Left colon (tissue), 2 donors: ENCODE results near the gene FAM193A. TPM values are rescaled to one million over a fixed set of nuclear protein-coding genes. Genes with fewer than 3 reads are reported as not detected.
"Not testable (repeated sequence)": the region's sequence is repeated elsewhere in the genome, so short reads cannot be mapped to it uniquely, and the experiment has no call there.

ENCODE experiments used
- ATAC-seq: fragments of 200-7000 bp; cut with Tn5 transposase; one replicate; pipeline ENCODE4 v1.9.1; 2020; ENCODE audit warnings: mild to moderate bottlenecking, moderate library complexity
- DNase-seq, 2 donors: peaks; one replicate each; pipeline ENCODE4 v3.0.0-alpha.2; 2020
- intact Hi-C, 2 donors: fragments of 100-400 bp; cut with DNase I in 1 of 2; cut with micrococcal nuclease in 1 of 2; formaldehyde crosslinking; loops; one replicate each; pipeline versions ENCODE4 v1.11.2 to v1.14.0; 2022; cut with DNase I, micrococcal nuclease
- total RNA-seq, 2 donors: library from RNA; stranded (reverse); fragmentation: NEBNext Ultra II Directional; extraction: Animal tissue kit (Norgen Biotek cat#: 25700); gene quantifications; one replicate each; pipeline ENCODE4 v1.2.1, GENCODE V29; 2021
- donor health status: DM: no; HTN: no; CAD: no.
- donor health status: DM: yes; HTN: yes; CAD: no.

Gene FAM193A
- total RNA-seq, 2 donors from 2014 or later = 22.8 to 23.7 TPM

DNA sequence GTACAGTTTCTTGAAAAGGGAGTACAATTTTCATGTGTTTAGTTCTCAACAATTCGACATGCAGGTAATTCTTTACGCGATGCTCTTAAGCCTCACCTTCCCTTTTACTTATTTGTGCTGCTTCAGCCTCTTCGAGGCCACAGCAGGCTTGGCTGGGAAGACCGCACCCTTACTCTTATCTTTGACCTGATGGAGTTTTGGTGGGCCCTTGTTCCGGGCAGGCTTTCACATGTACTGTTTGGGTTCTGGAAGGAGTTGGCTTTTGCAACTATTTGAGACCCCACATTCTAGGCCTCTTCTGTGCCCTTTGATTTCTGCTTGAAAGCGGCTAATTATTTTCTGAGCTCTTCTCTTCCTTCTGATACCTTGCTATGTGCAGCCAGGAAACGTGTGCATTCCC is 60.2 kb downstream of the FAM193A start:
- ATAC-seq (no peak), DNase-seq (no peak)
- intact Hi-C loops = no loop called here

DNA sequence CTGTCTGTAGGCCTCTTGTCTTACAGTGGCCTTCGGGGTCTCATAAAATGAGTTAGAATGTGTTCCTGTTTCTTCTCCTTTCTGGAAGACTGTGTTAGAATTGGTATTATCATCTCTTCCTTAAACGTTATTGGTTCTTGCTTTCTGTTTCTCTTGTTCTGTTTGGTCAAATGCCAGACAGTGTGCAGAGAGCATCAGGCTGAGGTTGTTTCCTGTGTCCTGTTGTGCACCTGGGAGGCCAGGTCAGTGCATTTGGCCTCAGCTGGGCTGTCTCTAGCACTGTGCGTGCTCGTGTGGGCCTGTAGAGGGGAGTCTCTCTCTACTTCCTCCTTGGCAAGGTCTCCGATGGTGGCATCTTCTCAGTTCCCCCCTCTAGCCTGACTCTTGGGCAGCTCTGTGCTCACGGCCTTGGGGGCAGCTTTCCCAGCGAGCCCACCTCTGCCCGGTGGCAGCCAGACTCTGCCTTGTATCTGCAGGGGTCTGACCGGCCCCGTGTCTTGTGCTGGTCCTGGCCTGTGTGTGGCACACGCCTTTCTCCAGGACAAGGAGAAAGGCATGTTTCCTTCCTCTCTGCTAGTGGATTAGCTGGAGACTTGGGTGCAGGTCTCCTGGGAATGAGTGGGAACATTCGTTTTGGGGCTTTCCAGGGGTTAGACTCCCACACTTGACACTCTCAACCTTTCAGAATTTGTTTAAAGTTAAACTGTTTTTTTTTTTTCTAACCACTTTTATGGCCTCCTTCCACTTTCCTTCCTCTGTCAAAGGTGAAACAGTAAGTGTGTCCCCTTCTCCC is 62.3 kb downstream of the FAM193A start:
- intact Hi-C loops = no loop called here
- peak; percentile 16 for ATAC-seq
- peak in 1 of 2 donors; percentile 18 for DNase-seq

DNA sequence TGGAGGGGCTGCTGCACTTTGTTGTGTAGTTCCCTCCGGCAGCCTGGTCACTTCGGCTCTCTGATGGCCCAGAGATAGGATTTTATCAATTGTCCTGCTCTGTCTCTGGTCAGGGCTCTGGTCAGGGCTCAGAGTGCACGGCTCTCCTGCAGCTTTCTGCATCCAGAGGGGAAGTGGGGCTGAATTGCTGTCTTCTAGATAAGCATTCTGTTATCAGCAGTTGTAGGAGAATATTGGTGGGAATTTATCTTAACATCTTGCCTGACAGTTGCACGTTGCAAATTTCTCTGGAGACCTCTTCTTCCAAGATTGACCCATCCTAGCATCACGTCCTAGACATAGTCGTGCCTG is 62.8 kb downstream of the FAM193A start:
- no peak for ATAC-seq
- intact Hi-C loops = no loop called here
- DNase-seq = no peak

DNA sequence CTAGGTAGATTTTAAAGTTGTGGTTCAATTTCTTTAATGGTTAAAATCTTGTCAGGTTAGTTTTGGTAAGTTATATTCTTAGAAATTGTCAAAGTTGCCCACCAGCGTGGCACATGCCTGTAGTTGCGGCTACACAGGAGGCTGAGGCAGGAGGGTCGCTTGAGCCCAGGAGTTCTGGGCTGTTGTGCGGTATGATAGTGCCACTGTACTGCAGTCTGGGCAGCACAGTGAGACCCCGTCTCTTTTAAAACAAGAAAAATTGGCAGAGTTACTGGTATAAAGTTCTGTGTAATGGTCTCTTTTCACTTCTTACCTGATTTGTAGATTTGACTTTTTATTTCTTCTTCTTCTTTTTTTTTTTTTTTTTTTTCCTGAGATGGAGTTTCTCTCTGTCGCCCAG is 64.4 kb downstream of the FAM193A start:
- DNase-seq (no peak), ATAC-seq (no peak)
- intact Hi-C loops = no loop called here

DNA sequence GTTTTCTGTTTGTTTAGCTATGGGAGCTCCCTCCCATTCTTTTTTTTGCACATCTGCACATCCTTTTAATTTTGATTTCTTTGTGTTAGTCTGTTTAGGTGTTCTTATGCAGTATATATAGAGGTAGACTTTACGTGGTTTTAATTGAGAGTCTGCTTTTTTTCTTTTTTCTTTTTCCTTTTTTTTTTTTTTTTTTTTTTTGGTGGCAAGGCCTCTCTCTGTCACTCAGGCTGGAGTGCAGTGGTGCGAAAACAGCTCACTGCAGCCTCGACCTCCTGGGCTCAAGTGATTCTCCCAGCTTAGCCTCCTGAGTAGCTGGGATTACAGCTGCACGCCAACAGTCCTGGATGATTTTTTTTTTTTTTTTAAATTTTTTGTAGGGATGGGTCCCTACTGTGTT is 68.2 kb downstream of the FAM193A start:
- ATAC-seq (no peak), DNase-seq (no peak)
- intact Hi-C loops = no loop called here

DNA sequence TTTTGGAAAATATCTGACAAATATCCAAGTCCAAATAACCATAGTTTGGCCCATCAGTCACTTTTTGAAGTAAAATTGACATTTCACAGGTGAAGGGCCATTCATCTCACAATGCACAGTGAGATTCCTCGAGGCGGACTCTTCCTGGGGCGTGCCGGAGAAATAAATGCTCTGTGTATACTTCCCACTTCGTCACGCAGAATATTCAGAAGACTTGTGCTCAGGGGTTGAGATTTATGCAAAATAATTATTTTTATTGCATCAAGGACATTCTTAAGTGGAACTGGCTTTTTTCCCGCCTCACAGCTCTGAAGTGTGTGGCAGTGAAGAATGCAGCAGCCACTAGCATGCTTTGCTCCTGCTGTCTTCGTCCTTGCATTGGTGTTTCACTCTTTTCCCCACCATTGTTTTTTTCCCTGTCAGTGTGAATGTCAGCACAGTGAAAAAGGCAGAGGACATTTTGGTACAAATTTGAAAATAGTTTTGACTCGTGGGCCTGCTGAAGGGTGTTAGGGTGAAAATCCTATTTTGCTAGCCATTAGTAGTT is 70.6 kb downstream of the FAM193A start:
- ATAC-seq (no peak), DNase-seq (no peak)
- intact Hi-C loops = no loop called here

DNA sequence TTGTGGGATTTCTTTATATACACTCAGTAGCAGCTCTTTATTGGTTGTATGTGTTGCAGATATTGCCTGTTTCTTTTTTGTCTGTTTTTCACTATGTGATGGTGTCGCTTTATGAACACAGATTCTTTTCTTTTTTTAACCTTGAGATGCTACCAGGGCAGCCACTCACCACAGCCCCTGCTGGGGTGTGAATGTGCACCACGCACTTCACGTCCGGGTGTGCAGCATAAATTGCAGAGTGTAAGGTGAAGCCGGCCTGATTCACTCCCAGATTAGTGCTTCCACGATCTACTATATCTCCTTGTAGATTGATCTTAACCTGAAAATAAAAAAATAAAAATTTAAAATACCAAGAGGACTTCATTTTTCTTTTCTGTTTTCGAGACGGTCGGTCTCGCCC is 71.4 kb downstream of the FAM193A start:
- DNase-seq = no peak
- intact Hi-C loops = no loop called here
- no peak for ATAC-seq

DNA sequence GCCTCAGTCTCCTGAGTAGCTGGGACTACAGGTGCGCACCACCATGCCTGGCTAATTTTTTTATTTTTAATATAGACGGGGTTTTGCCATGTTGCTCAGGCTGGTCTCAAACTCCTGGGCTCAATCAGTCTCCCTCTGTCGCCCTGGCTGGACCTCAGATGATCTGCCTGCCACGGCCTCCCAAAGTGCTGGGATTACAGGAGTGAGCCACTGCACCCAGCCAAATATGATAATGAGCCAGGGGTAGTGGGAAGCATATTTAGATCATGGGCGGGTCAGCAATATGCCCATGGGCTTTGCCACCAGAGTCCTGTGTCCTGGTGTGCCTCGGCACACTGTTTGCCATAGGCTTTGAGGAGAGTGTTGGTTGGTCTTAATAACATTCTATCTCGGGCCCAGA is 71.8 kb downstream of the FAM193A start:
- ATAC-seq (no peak), DNase-seq (no peak)
- intact Hi-C loops = no loop called here

DNA sequence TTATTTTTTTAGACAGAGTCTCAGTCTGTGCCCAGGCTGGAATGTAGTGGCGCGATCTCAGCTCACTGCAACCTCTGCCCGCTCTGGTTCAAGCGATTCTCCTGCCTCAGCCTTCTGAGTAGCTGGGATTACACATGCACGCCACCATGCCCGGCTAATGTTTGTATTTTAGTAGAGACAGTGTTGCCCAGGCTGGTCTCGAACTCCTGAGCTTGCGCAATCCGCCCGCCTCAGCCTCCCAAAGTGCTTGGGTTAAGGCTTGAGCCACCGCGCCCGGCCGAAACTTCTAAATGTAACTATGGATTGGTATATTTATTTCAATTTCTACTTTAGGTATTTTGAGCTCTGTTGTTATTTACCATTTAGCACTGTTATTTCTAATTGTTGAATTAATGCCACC is 79.4 kb downstream of the FAM193A start:
- DNase-seq (no peak), ATAC-seq (no peak)
- intact Hi-C loops = no loop called here

DNA sequence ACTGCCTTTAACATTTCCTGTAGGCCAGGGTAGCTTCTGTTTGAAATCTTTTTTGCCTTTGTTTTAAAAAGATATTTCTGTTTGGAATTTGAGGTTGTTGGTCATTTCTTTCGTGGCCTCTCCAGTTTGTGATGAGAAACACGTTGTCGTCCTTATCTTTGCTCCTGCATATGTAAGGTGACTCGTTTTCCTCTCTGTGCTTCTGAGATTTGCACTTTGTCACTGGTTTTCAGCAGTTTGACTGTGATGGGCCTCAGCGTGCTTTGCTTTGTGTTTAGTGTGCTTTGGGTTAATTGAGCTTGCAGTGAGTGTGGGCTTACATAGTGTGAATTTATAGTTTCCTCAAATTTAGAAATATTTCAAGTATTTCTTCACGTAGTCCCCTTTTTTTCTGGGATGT is 81.5 kb downstream of the FAM193A start:
- ATAC-seq (no peak), DNase-seq (no peak)
- intact Hi-C loops = no loop called here

DNA sequence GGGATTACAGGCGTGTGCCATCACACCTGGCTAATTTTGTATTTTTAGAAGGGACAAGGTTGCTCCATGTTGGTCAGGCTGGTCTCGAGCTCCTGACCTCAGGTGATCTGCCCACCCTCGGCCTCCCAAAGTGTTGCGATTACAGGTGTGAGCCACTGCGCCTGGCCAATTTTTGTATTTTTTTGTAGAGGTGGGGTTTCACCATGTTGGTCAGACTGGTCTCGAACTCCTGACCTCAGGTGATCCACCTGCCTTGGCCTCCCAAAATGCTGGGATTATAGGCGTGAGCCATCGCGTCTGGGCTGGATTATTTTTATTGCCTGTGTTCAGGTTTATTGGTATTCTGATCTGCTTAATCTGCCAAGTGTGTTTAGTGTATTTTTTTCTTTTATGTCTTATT is 82.3 kb downstream of the FAM193A start:
- intact Hi-C loops, DNase-seq, ATAC-seq: not testable (repeated sequence)

DNA sequence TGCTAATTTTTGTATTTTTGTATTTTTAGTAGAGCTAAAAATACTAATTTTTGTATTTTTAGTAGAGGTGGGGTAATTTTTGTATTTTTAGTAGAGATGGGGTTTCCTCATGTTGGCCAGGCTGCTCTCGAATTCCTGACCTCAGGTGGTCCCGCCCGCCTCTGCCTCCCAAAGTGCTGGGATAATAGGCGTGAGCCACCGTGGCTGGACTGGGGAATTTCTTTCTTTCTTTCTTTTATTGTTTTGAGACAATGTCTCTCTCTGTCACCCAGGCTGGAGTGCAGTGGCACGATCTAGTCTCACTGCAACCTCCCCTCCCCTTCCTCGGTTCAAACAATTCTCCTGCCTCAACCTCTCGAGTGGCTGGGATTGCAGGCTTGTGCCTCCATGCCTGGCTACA is 83.0 kb downstream of the FAM193A start:
- no peak for ATAC-seq
- intact Hi-C loops = no loop called here
- DNase-seq = no peak

DNA sequence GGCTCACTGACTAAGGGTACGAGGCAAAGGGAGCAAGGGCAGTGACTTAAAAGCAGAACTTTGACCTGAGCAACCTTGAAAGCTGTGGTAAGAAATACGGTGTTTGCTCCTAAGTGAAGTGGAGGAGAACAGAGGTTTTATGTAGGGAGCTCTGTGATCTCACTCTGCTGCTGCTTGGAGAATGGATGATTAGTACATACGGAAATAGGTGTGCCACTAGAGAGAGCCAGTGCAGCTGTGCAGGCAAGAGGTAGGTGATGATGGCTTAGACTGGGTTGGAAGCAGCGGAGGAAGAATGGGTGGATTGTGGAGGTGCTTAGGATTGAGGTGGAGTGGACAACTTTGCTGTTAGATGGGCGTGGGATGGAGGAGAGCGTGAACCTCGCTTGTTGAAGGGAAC is 85.0 kb downstream of the FAM193A start:
- intact Hi-C loops = no loop called here
- ATAC-seq = peak; percentile 32
- no peak for DNase-seq

DNA sequence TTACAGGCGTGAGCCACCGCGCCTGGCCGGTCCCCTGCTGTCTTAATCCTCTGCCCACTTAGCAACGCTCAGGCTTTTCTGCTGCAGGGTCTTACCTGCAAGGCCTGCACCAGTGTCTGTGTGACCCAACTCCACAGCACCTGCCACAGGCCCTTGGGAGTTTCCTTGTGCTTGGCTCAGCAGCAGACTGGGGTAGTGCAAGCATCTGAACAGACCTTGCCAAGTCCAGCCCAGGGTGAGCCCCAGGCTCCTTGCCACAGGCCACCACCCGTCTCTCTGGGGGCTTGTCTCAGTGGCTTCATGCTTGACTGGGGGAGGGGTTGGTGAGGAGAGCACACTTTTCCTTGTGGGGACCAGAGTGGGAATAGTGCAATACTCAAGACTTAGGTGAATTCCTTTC is 87.0 kb downstream of the FAM193A start:
- DNase-seq (no peak), ATAC-seq (no peak)
- intact Hi-C loops = no loop called here

DNA sequence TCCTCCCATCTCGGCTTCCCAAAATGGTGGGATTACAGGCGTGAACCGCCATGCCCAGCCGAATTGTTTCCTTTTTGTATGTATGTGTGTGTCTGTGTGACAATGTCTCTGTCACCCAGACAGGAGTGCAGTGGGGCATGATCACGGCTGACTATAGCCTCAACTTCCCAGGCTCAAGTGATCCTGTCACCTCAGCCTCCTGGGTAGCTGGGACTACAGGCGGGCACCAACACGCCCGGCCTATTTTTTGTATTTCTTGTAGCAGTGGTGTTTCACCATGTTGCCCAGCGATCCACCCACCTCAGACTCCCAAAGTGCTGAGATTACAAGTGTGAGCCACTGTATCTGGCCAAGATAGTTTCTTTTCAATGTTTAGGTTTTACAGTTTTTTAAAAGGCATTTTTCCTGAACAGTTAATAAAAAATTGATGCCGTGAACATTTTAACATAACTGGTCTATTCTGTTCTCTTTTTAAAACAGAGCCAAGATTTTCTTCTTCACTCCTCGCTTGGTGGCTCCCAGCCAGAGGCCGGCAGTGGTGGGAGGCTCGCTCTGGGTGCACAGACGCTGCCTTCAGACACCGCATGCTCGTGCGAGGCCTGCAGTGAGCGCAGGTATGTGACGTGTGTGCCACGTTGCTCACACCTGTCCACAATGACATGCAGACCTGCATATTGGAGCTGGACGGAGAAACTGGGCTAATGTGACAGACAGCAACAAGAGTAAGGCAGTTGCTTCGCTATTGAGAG is 88.5 kb downstream of the FAM193A start:
- DNase-seq = no peak
- ATAC-seq = no peak
- intact Hi-C loops = no loop called here

DNA sequence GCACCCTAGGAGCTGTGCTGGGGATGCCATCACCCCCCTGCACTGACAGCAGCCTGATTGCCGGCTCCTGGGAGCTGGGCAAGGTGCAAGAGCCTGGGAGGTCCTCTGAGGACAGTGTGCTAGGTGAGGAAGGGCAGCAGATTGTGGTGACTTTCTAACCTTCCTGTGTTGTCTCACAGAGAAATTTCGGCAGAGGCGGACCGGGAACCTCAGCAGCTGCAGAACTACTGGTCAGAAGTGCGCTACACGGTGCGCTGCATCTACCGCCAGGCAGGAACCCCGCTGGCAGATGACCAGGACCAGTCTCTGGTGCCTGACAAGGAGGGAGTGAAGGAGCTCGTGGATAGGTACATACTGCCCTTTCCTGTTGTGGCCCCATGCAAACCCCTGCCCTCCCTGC is 89.8 kb downstream of the FAM193A start:
- intact Hi-C loops = no loop called here
- DNase-seq (no peak), ATAC-seq (no peak)

DNA sequence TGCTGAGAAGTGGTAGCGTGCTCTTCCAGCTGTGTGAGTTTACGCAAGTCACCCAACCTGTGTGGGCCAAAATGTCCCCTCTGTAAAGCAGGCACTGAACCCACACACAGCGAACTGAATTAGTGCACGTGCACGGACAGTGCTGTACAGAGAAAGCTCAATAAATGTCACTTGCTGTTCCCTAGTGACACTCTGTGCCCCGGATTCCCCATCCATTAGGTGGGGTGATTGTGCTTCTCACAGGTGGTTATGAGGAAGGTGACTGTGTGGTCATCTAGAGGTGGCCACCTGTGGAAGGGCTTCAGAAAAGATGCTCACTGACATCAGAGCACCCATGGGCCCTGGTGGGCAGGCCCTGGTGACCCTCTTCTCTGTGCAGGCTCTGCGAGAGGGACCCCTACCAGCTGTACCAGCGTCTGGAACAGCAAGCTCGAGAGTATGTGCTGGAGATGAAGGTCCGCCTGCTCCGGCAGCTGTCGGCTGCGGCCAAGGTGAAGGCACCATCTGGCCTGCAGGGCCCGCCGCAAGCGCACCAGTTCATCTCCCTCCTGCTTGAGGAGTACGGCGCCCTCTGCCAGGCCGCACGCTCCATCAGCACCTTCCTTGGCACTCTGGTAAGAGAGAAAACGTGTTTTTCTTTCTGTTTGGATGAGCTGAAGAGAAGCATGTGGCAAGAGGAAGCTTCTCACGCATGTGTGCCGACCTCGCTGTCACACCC is 94.3 kb downstream of the FAM193A start:
- ATAC-seq (no peak), DNase-seq (no peak)
- intact Hi-C loops = no loop called here

DNA sequence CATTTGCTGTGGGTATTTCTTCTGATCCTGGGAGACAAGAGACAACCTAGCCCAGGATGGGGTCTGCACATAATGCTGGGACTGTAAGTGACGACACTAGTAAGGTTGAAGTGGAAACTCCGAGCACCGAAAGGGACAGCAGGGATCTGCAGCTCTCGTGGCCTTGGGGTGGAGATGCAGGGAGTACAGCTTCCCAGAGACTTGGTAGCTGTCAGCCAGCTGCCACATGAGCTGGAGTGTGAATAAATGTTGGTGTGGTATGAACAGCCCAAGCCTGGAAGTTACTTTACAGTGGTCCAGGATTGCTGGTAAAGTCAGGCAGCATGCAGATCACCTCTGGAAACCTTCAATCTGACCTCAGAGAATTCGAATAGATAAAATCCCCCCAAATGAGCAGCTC is 97.6 kb downstream of the FAM193A start:
- no peak for ATAC-seq
- DNase-seq = no peak
- intact Hi-C loops = no loop called here

DNA sequence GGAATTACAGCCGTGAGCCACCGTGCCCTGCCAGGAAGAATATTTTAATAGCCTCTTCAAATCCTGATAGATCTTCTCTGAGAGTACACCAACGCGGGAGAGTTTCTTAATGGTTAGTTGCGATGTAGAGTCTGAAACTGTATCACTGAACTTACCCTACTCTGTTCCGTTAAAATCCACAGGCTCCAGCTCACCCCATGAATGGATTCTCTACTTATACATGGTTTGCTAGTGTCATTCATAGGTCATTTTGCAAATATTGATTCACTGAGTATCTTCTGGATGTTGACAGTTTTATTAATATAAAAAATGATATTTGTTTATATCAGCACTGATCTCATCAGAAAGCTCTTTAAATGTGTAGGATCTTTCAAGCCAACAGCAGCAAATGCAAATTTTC is 99.9 kb downstream of the FAM193A start:
- intact Hi-C loops = no loop called here
- DNase-seq = no peak
- ATAC-seq = no peak

DNA sequence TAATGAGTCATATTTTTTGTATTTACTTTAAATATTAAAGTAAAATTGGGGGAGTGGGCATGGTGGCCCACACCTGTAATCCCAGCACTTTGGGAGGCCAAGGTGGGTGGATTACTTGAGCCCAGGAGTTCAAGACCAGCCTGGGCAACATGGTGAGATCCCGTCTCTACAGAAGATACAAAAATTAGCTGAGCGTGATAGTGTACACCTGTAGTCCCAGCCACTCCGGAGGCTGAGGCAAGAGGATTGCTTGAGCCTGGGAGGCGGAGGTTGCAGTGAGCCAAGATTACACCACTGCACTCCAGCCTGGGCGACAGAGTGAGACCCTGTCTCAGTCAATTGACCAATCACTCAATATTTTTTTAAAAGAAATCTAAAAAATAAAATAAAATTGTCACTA is 100.5 kb downstream of the FAM193A start:
- DNase-seq, intact Hi-C loops, ATAC-seq: not testable (repeated sequence)
